OCI-LY3 (cell line): Measurements from ENCODE around the gene JAZF1.

ENCODE experiments used
- CTCF ChIP-seq: fragments of 200-600, 300-600 bp; sonication (generic); IDR thresholded peaks from 2 replicates; pipeline ENCODE4 v1.5.1; 2014; ENCODE audit warnings: antibody characterized with exemption, low read length, low read depth
- EZH2phosphoT487 ChIP-seq: fragments of 200-600 bp; shearing (Covaris generic); IDR thresholded peaks from 2 replicates; pipeline ENCODE4 v1.6.1; 2018; ENCODE audit warnings: antibody characterized with exemption, mixed run types, low read depth

GRCh38 chr7:28104811-28105210 lies 75.8 kb downstream of the JAZF1 start:
- TF ChIP-seq CTCF (no peak), EZH2phosphoT487 (no peak)
